Measurements from ENCODE around the gene RNF130.

Gene RNF130

GRCh38 chr5:179980767-179981166, 90.8 kb downstream of the RNF130 start:
- no peak overlapping the region for H3K9ac ChIP-seq (ENCODE audit: low read depth, low read length)
- no peaks in the 10 kb centered on the region for H3K9me3 ChIP-seq (ENCODE audit: control insufficient read depth, insufficient read depth, low read length)
- no peaks in the 10 kb centered on the region for H3K4me1 ChIP-seq (ENCODE audit: control insufficient read depth, insufficient read depth, low read length)
- H3K36me3 ChIP-seq (ENCODE audit: control insufficient read depth, insufficient read depth, low read length): peaks cover 44% of the 10 kb centered on the region
- no peak overlapping the region for H3K4me3 ChIP-seq (ENCODE audit: low read depth, low read length)
- H3K27ac ChIP-seq (ENCODE audit: low read depth, low read length): no peak overlapping the region
- H3K27me3 ChIP-seq (ENCODE audit: control insufficient read depth, insufficient read depth, low read length): no peaks in the 10 kb centered on the region

GRCh38 chr5:179978792-179979191, 92.8 kb downstream of the RNF130 start:
- H3K9ac ChIP-seq (ENCODE audit: low read depth, low read length): no peak overlapping the region
- H3K27me3 ChIP-seq (ENCODE audit: control insufficient read depth, insufficient read depth, low read length): no peaks in the 10 kb centered on the region
- no peaks in the 10 kb centered on the region for H3K9me3 ChIP-seq (ENCODE audit: control insufficient read depth, insufficient read depth, low read length)
- H3K27ac ChIP-seq (ENCODE audit: low read depth, low read length): no peak overlapping the region
- no peaks in the 10 kb centered on the region; the same call in 1 of the 2 replicates for H3K4me1 ChIP-seq (ENCODE audit: control insufficient read depth, insufficient read depth, low read length)
- peaks cover 56% of the 10 kb centered on the region for H3K36me3 ChIP-seq (ENCODE audit: control insufficient read depth, insufficient read depth, low read length)
- H3K4me3 ChIP-seq (ENCODE audit: low read depth, low read length): no peak overlapping the region

- H3K9ac ChIP-seq (ENCODE audit: low read depth, low read length): no peak overlapping the region
- H3K9me3 ChIP-seq (ENCODE audit: control insufficient read depth, insufficient read depth, low read length): no peaks in the 10 kb centered on the region
- H3K27ac ChIP-seq (ENCODE audit: low read depth, low read length): no peak overlapping the region
- H3K27me3 ChIP-seq (ENCODE audit: control insufficient read depth, insufficient read depth, low read length): no peaks in the 10 kb centered on the region
- peaks cover 61% of the 10 kb centered on the region for H3K36me3 ChIP-seq (ENCODE audit: control insufficient read depth, insufficient read depth, low read length)
- no peaks in the 10 kb centered on the region; the same call in 1 of the 2 replicates for H3K4me1 ChIP-seq (ENCODE audit: control insufficient read depth, insufficient read depth, low read length)
- no peak overlapping the region for H3K4me3 ChIP-seq (ENCODE audit: low read depth, low read length)
These were observed 95.8 kb downstream of the RNF130 start for GRCh38 chr5:179975713-179976134.

GRCh38 chr5:179974946-179975712, 96.4 kb downstream of the RNF130 start:
- H3K4me1 ChIP-seq (ENCODE audit: control insufficient read depth, insufficient read depth, low read length): no peaks in the 10 kb centered on the region; the same call in 1 of the 2 replicates
- no peak overlapping the region for H3K27ac ChIP-seq (ENCODE audit: low read depth, low read length)
- no peak overlapping the region for H3K4me3 ChIP-seq (ENCODE audit: low read depth, low read length)
- H3K9ac ChIP-seq (ENCODE audit: low read depth, low read length): no peak overlapping the region
- H3K27me3 ChIP-seq (ENCODE audit: control insufficient read depth, insufficient read depth, low read length): no peaks in the 10 kb centered on the region
- peaks cover 60% of the 10 kb centered on the region for H3K36me3 ChIP-seq (ENCODE audit: control insufficient read depth, insufficient read depth, low read length)
- H3K9me3 ChIP-seq (ENCODE audit: control insufficient read depth, insufficient read depth, low read length): no peaks in the 10 kb centered on the region

GRCh38 chr5:179974246-179974945, 97.2 kb downstream of the RNF130 start:
- H3K27ac ChIP-seq (ENCODE audit: low read depth, low read length): no peak overlapping the region
- no peak overlapping the region for H3K4me3 ChIP-seq (ENCODE audit: low read depth, low read length)
- no peak overlapping the region for H3K9ac ChIP-seq (ENCODE audit: low read depth, low read length)
- H3K4me1 ChIP-seq (ENCODE audit: control insufficient read depth, insufficient read depth, low read length): no peaks in the 10 kb centered on the region; the same call in 1 of the 2 replicates
- H3K36me3 ChIP-seq (ENCODE audit: control insufficient read depth, insufficient read depth, low read length): peaks cover 57% of the 10 kb centered on the region
- no peaks in the 10 kb centered on the region for H3K27me3 ChIP-seq (ENCODE audit: control insufficient read depth, insufficient read depth, low read length)
- no peaks in the 10 kb centered on the region for H3K9me3 ChIP-seq (ENCODE audit: control insufficient read depth, insufficient read depth, low read length)

- no peaks in the 10 kb centered on the region; the same call in 1 of the 2 replicates for H3K4me1 ChIP-seq (ENCODE audit: control insufficient read depth, insufficient read depth, low read length)
- H3K9ac ChIP-seq (ENCODE audit: low read depth, low read length): no peak overlapping the region
- H3K4me3 ChIP-seq (ENCODE audit: low read depth, low read length): no peak overlapping the region
- H3K27ac ChIP-seq (ENCODE audit: low read depth, low read length): no peak overlapping the region
- H3K36me3 ChIP-seq (ENCODE audit: control insufficient read depth, insufficient read depth, low read length): peaks cover 55% of the 10 kb centered on the region
- H3K9me3 ChIP-seq (ENCODE audit: control insufficient read depth, insufficient read depth, low read length): no peaks in the 10 kb centered on the region
- no peaks in the 10 kb centered on the region for H3K27me3 ChIP-seq (ENCODE audit: control insufficient read depth, insufficient read depth, low read length)
These were observed 98.2 kb downstream of the RNF130 start for GRCh38 chr5:179973391-179973790.

- peaks cover 61% of the 10 kb centered on the region for H3K36me3 ChIP-seq (ENCODE audit: control insufficient read depth, insufficient read depth, low read length)
- H3K9ac ChIP-seq (ENCODE audit: low read depth, low read length): no peak overlapping the region
- H3K4me3 ChIP-seq (ENCODE audit: low read depth, low read length): no peak overlapping the region
- H3K27me3 ChIP-seq (ENCODE audit: control insufficient read depth, insufficient read depth, low read length): no peaks in the 10 kb centered on the region
- no peaks in the 10 kb centered on the region for H3K9me3 ChIP-seq (ENCODE audit: control insufficient read depth, insufficient read depth, low read length)
- H3K4me1 ChIP-seq (ENCODE audit: control insufficient read depth, insufficient read depth, low read length): peaks cover 3% of the 10 kb centered on the region; the same call in 1 of the 2 replicates
- no peak overlapping the region for H3K27ac ChIP-seq (ENCODE audit: low read depth, low read length)
These were observed 102.4 kb downstream of the RNF130 start for GRCh38 chr5:179969110-179969509.

- H3K27me3 ChIP-seq (ENCODE audit: control insufficient read depth, insufficient read depth, low read length): no peaks in the 10 kb centered on the region
- H3K4me1 ChIP-seq (ENCODE audit: control insufficient read depth, insufficient read depth, low read length): 0 out of 2 replicates have a peak, but pooled peaks cover 3% of the 10 kb centered on the region
- no peak overlapping the region for H3K9ac ChIP-seq (ENCODE audit: low read depth, low read length)
- peaks cover 68% of the 10 kb centered on the region for H3K36me3 ChIP-seq (ENCODE audit: control insufficient read depth, insufficient read depth, low read length)
- no peaks in the 10 kb centered on the region for H3K9me3 ChIP-seq (ENCODE audit: control insufficient read depth, insufficient read depth, low read length)
- no peak overlapping the region for H3K4me3 ChIP-seq (ENCODE audit: low read depth, low read length)
- H3K27ac ChIP-seq (ENCODE audit: low read depth, low read length): peak overlapping the region; percentile 29
These were observed 104.1 kb downstream of the RNF130 start for GRCh38 chr5:179967489-179967888.

- H3K36me3 ChIP-seq (ENCODE audit: control insufficient read depth, insufficient read depth, low read length): peaks cover 72% of the 10 kb centered on the region
These were observed 107.5 kb downstream of the RNF130 start for GRCh38 chr5:179964015-179964414.

GRCh38 chr5:179963375-179963774, 108.2 kb downstream of the RNF130 start:
- H3K9me3 ChIP-seq (ENCODE audit: control insufficient read depth, insufficient read depth, low read length): no peaks in the 10 kb centered on the region
- H3K4me3 ChIP-seq (ENCODE audit: low read depth, low read length): no peak overlapping the region
- peaks cover 67% of the 10 kb centered on the region for H3K36me3 ChIP-seq (ENCODE audit: control insufficient read depth, insufficient read depth, low read length)
- no peak overlapping the region for H3K27ac ChIP-seq (ENCODE audit: low read depth, low read length)
- no peaks in the 10 kb centered on the region for H3K27me3 ChIP-seq (ENCODE audit: control insufficient read depth, insufficient read depth, low read length)
- H3K9ac ChIP-seq (ENCODE audit: low read depth, low read length): no peak overlapping the region
- 0 out of 2 replicates have a peak, but pooled peaks cover 3% of the 10 kb centered on the region for H3K4me1 ChIP-seq (ENCODE audit: control insufficient read depth, insufficient read depth, low read length)

More at GRCh38 chr5:179964015-179964414, 107.5 kb downstream of the RNF130 start:
- H3K27ac ChIP-seq (ENCODE audit: low read depth, low read length): no peak overlapping the region
- H3K4me1 ChIP-seq (ENCODE audit: control insufficient read depth, insufficient read depth, low read length): 0 out of 2 replicates have a peak, but pooled peaks cover 3% of the 10 kb centered on the region
- H3K9ac ChIP-seq (ENCODE audit: low read depth, low read length): no peak overlapping the region
- H3K27me3 ChIP-seq (ENCODE audit: control insufficient read depth, insufficient read depth, low read length): no peaks in the 10 kb centered on the region
- no peak overlapping the region for H3K4me3 ChIP-seq (ENCODE audit: low read depth, low read length)
- H3K9me3 ChIP-seq (ENCODE audit: control insufficient read depth, insufficient read depth, low read length): no peaks in the 10 kb centered on the region

Data from HUES48 (cell line).